Body of pancreas (tissue), 4 donors: ENCODE measurements around the gene GPR146.

ENCODE experiments used
- POLR2A ChIP-seq, 3 donors: fragments of 450-650 bp; IDR thresholded peaks; one replicate each; pipeline ENCODE4 v1.6.1; 2016; ENCODE audit warnings: antibody characterized with exemption in 3 of 3, mild to moderate bottlenecking in 2 of 3
- TF ChIP-seq, protein P1 (sequence below), 7 experiments: fragments of 450-650 bp in 4 of 7; fragments of 200-600 bp in 3 of 7; sonication (generic) in 3 of 7; IDR thresholded peaks; one replicate each; pipeline ENCODE4 v1.5.1; 2016 to 2019; ENCODE audit warnings: antibody characterized with exemption in 7 of 7

DNA sequence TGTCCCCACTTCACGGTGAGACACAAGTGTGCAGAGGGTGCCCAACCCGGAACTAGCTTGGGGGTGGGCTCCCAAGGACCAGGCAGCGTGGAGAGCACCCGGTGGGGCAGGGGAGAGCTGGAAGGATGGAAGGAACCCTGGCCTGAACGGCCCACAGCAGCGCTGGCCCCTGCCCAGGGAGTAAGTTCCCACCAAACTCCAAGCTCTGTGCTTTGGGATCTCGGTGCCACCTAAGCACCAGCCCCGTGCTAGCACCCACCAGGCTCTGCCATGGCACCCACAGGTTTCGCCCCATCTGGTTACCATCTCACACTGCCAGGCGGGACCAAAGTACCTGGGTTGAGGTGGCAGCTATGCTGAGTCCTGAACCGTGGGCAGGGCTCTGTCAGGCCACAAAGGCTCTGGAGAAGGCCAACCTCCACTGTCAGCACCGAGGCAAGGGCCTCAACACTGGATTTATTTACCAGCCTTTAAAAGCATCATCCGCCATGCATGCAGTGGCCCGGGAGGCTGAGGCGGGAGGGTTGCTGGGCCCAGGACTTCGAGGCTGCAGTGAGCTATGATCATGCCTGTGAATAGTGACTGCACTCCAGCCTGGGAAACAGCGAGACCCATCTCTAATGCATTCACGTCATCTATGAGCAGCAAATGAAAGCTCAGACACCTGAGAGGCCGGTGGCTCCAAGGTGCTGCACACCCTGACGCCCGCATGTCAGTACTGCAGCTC is 59.6 kb downstream of the GPR146 start:
- TF ChIP-seq, protein P1, sequence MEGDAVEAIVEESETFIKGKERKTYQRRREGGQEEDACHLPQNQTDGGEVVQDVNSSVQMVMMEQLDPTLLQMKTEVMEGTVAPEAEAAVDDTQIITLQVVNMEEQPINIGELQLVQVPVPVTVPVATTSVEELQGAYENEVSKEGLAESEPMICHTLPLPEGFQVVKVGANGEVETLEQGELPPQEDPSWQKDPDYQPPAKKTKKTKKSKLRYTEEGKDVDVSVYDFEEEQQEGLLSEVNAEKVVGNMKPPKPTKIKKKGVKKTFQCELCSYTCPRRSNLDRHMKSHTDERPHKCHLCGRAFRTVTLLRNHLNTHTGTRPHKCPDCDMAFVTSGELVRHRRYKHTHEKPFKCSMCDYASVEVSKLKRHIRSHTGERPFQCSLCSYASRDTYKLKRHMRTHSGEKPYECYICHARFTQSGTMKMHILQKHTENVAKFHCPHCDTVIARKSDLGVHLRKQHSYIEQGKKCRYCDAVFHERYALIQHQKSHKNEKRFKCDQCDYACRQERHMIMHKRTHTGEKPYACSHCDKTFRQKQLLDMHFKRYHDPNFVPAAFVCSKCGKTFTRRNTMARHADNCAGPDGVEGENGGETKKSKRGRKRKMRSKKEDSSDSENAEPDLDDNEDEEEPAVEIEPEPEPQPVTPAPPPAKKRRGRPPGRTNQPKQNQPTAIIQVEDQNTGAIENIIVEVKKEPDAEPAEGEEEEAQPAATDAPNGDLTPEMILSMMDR (IDR thresholded peaks at IDR 0.05): no peak
- TF ChIP-seq POLR2A (IDR thresholded peaks at IDR 0.05): no peak
